Sigmoid colon (tissue), 7 donors: ENCODE data around the gene SPATS2L. TPM values are rescaled to one million over a fixed set of nuclear protein-coding genes. Genes with fewer than 3 reads are reported as not detected.

Experiments used
- DNase-seq: peaks from one replicate; pipeline ENCODE4 v3.0.0-alpha.2; 2019
- H3K27ac ChIP-seq, 4 donors: fragments of 200-600 bp; sonication (generic); one replicate each; pipeline ENCODE4 v1.5.1; 2016 to 2019; ENCODE audit warnings: mild to moderate bottlenecking in 1 of 4
- H3K27me3 ChIP-seq, 3 donors: fragments of 200-600 bp; sonication (generic); one replicate each; pipeline ENCODE4 v1.5.1; 2019; ENCODE audit warnings: mild to moderate bottlenecking in 1 of 3
- H3K36me3 ChIP-seq, 4 donors: fragments of 200-600 bp; sonication (generic); one replicate each; pipeline ENCODE4 v1.5.1; 2016 to 2019
- H3K4me1 ChIP-seq, 4 donors: fragments of 200-600 bp; sonication (generic); one replicate each; pipeline ENCODE4 v1.5.1; 2017 to 2019
- H3K4me3 ChIP-seq, 4 donors: fragments of 200-600 bp; sonication (generic); one replicate each; pipeline ENCODE4 v1.5.1; 2017 to 2019; ENCODE audit warnings: mild to moderate bottlenecking in 2 of 4, moderate library complexity in 1 of 4
- H3K9me3 ChIP-seq, 4 donors: fragments of 200-600 bp in 3 of 4; sonication (generic) in 3 of 4; one replicate each; pipeline versions ENCODE4 v1.5.1 to v1.6.1; 2013 to 2019
- CTCF ChIP-seq, 4 experiments: fragments of 450-650 bp in 3 of 4; fragments of 200-600 bp in 1 of 4; IDR thresholded peaks; one replicate each; pipeline ENCODE4 v1.5.1; 2016 to 2019; ENCODE audit warnings: antibody characterized with exemption in 4 of 4, mild to moderate bottlenecking in 3 of 4, moderate library complexity in 2 of 4
- EP300 ChIP-seq, 4 donors: sonication (generic); formaldehyde crosslinking; IDR thresholded peaks; one replicate each; pipeline ENCODE4 v1.6.1; 2017; ENCODE audit warnings: antibody characterized with exemption in 4 of 4
- POLR2A ChIP-seq, 2 donors: fragments of 450-650 bp; IDR thresholded peaks; one replicate each; pipeline ENCODE4 v1.6.1; 2016; ENCODE audit warnings: antibody characterized with exemption in 2 of 2, mild to moderate bottlenecking in 2 of 2, moderate library complexity in 2 of 2
- POLR2AphosphoS5 ChIP-seq, 4 donors: sonication (generic); formaldehyde crosslinking; IDR thresholded peaks; one replicate each; pipeline ENCODE4 v1.6.1; 2017; ENCODE audit warnings: antibody characterized with exemption in 4 of 4
- WGBS, 2 donors: extraction: QIAGEN DNeasy Blood & Tissue Kit; methylation state at CpG; one replicate each; pipeline ENCODE4 v1.1.7; 2013; 5-methylcytosine and 5-hydroxymethylcytosine counted together
- intact Hi-C: fragments of 100-400 bp; cut with DNase I; formaldehyde crosslinking; loops from one replicate; pipeline ENCODE4 v1.15.1; 2023
- polyA plus RNA-seq, 3 donors: library from polyadenylated mRNA; stranded (reverse); fragments of 200-250 nt; gene quantifications; one replicate each; pipeline ENCODE4 v1.2.3, GENCODE V29; 2013
- total RNA-seq, 4 donors: library from RNA; depleted of rRNA; stranded (reverse); fragments of >200 nt; gene quantifications; one replicate each; pipeline ENCODE4 v1.1.0, GENCODE V29; 2016
- donor health status: healthy with polysubstance abuse.
- donor health status: Bipolar disorder and iron deficiency.
- donor health status: healthy.

SPATS2L gene
- total and polyA plus RNA-seq, 7 donors, result 63.5 to 305 (median 104) TPM

GRCh38 chr2:200498402-200499162 is 192.1 kb downstream of the SPATS2L start:
- no peaks in the 10 kb centered on the region for H3K27me3 ChIP-seq
- TF ChIP-seq POLR2A (IDR thresholded peaks at IDR 0.05) (no peak), EP300 (IDR thresholded peaks at IDR 0.05) (no peak), POLR2AphosphoS5 (IDR thresholded peaks at IDR 0.05) (no peak), CTCF (IDR thresholded peaks at IDR 0.05) (no peak)
- peaks cover 10 to 67% (median 12%) of the 10 kb centered on the region in 4 donors for H3K36me3 ChIP-seq
- no peak overlapping the region for H3K4me3 ChIP-seq
- no peak overlapping the region for H3K27ac ChIP-seq
- WGBS, 2 donors, result 91 to 93% methylated on average over 2 of the region's 2 CpGs
- no peak for DNase-seq
- H3K4me1 ChIP-seq, result no peaks in the 10 kb centered on the region
- intact Hi-C loops, result no loop called here
- no peaks in the 10 kb centered on the region for H3K9me3 ChIP-seq

GRCh38 chr2:200502196-200502595 is 195.7 kb downstream of the SPATS2L start:
- peaks cover 0 to 57% (median 10%) of the 10 kb centered on the region in 4 donors for H3K36me3 ChIP-seq
- H3K27me3 ChIP-seq, result no peaks in the 10 kb centered on the region
- whole genome bisulfite sequencing, 2 donors, result 96 to 99% methylated on average over 5 of the region's 5 CpGs
- TF ChIP-seq CTCF (IDR thresholded peaks at IDR 0.05) (no peak), POLR2A (IDR thresholded peaks at IDR 0.05) (no peak), EP300 (IDR thresholded peaks at IDR 0.05) (no peak), POLR2AphosphoS5 (IDR thresholded peaks at IDR 0.05) (no peak)
- intact Hi-C loops, result no loop called here
- no peaks in the 10 kb centered on the region for H3K9me3 ChIP-seq
- H3K27ac ChIP-seq, result no peak overlapping the region
- no peak overlapping the region for H3K4me3 ChIP-seq
- H3K4me1 ChIP-seq, result no peaks in the 10 kb centered on the region
- DNase-seq, result no peak

GRCh38 chr2:200506679-200507078 is 200.2 kb downstream of the SPATS2L start:
- intact Hi-C loops, result no loop called here
- TF ChIP-seq POLR2AphosphoS5 (IDR thresholded peaks at IDR 0.05) (no peak), EP300 (IDR thresholded peaks at IDR 0.05) (no peak), CTCF (IDR thresholded peaks at IDR 0.05) (no peak), POLR2A (IDR thresholded peaks at IDR 0.05) (no peak)
- Histone ChIP-seq H3K36me3 (peaks cover 0 to 39% (median 8%) of the 10 kb centered on the region in 4 donors), H3K4me1 (peaks cover 0 to 15% (median 8%) of the 10 kb centered on the region in 4 donors), H3K4me3 (no peak overlapping the region), H3K27me3 (no peaks in the 10 kb centered on the region), H3K27ac (no peak overlapping the region), H3K9me3 (no peaks in the 10 kb centered on the region)
- DNase-seq, result no peak
- 89 to 91% methylated on average over 9 of the region's 9 CpGs for WGBS, 2 donors

GRCh38 chr2:200507179-200507578 is 200.7 kb downstream of the SPATS2L start:
- H3K4me3 ChIP-seq, result no peak overlapping the region
- peaks cover 0 to 15% (median 8%) of the 10 kb centered on the region in 4 donors for H3K4me1 ChIP-seq
- H3K27ac ChIP-seq, result no peak overlapping the region
- TF ChIP-seq POLR2A (IDR thresholded peaks at IDR 0.05) (no peak), EP300 (IDR thresholded peaks at IDR 0.05) (no peak), CTCF (IDR thresholded peaks at IDR 0.05) (no peak), POLR2AphosphoS5 (IDR thresholded peaks at IDR 0.05) (no peak)
- no peaks in the 10 kb centered on the region for H3K9me3 ChIP-seq
- H3K36me3 ChIP-seq, result peaks cover 0 to 37% (median 8%) of the 10 kb centered on the region in 4 donors
- intact Hi-C loops, result no loop called here
- H3K27me3 ChIP-seq, result no peaks in the 10 kb centered on the region
- no peak for DNase-seq
- WGBS, 2 donors, result 19 to 74% methylated on average over 2 of the region's 2 CpGs
